Heart right ventricle (tissue), 16 donors: ENCODE results near the gene PTPRD. TPM values are rescaled to one million over a fixed set of nuclear protein-coding genes. Genes with fewer than 3 reads are reported as not detected.

Experiments
- ATAC-seq, 8 donors: fragments of 200-7000 bp; cut with Tn5 transposase; one replicate each; pipeline ENCODE4 v1.9.1; 2020; ENCODE audit warnings: mild to moderate bottlenecking in 8 of 8, moderate library complexity in 8 of 8, moderate number of reproducible peaks in 1 of 8
- DNase-seq, 2 donors: peaks; one replicate each; pipeline ENCODE4 v3.0.0-alpha.2; 2020
- H3K27ac ChIP-seq, 10 donors: fragments of 200-600 bp; sonication (generic) in 2 of 10; one replicate each; pipeline versions ENCODE4 v1.5.0 to v1.8.0; 2020 to 2022; ENCODE audit warnings: mild to moderate bottlenecking in 3 of 10
- H3K27me3 ChIP-seq, 7 donors: fragments of 200-600 bp; one replicate each; pipeline ENCODE4 v1.8.0; 2021 to 2022; ENCODE audit warnings: mild to moderate bottlenecking in 2 of 7
- H3K36me3 ChIP-seq, 9 donors: fragments of 200-600 bp; sonication (generic) in 1 of 9; one replicate each; pipeline versions ENCODE4 v1.5.0 to v1.8.0; 2020 to 2022; ENCODE audit warnings: mild to moderate bottlenecking in 2 of 9
- H3K4me1 ChIP-seq, 9 donors: fragments of 200-600 bp; sonication (generic) in 1 of 9; one replicate each; pipeline versions ENCODE4 v1.5.0 to v1.8.0; 2020 to 2022; ENCODE audit warnings: mild to moderate bottlenecking in 4 of 9
- H3K4me3 ChIP-seq, 10 donors: fragments of 200-600 bp; sonication (generic) in 2 of 10; one replicate each; pipeline versions ENCODE4 v1.5.0 to v1.8.0; 2020 to 2022; ENCODE audit warnings: mild to moderate bottlenecking in 7 of 10, moderate library complexity in 2 of 10
- H3K9me3 ChIP-seq, 11 donors: fragments of 200-600 bp in 10 of 11; sonication (generic) in 2 of 11; one replicate each; pipeline versions ENCODE4 v1.5.0 to v1.8.0; 2013 to 2022; ENCODE audit warnings: mild to moderate bottlenecking in 2 of 11, control low read depth in 1 of 11, moderate library complexity in 1 of 11
- WGBS, 2 donors: extraction: QIAGEN DNeasy Blood & Tissue Kit; methylation state at CpG; one replicate each; pipeline ENCODE4 v1.1.7; 2013; ENCODE audit warnings: inconsistent platforms in 1 of 2; 5-methylcytosine and 5-hydroxymethylcytosine counted together
- intact Hi-C, 10 donors: fragments of 100-400 bp; cut with DNase I; formaldehyde crosslinking; loops; one replicate each; pipeline versions ENCODE4 v1.11.1 to v1.14.2; 2022
- polyA plus RNA-seq, 2 donors: library from polyadenylated mRNA; stranded (reverse); fragments of 200-250 nt; gene quantifications; one replicate each; pipeline ENCODE4 v1.2.3, GENCODE V29; 2013
- total RNA-seq, 10 donors: library from RNA; stranded (reverse); fragmentation: NEBNext Ultra II Directional in 3 of 10; extraction: Animal tissue kit (Norgen Biotek cat#: 25700) in 3 of 10; gene quantifications; one replicate each; pipeline versions ENCODE4 v1.2.1 to v1.2.4, GENCODE V29; 2021 to 2023
- TF ChIP-seq, protein P1 (sequence below), 9 donors: fragments of 200-600 bp; sonication (generic) in 2 of 9; IDR thresholded peaks; one replicate each; pipeline versions ENCODE4 v1.5.0 to v1.8.0; 2021 to 2022; ENCODE audit warnings: antibody characterized with exemption in 9 of 9, mild to moderate bottlenecking in 5 of 9, moderate library complexity in 1 of 9
- donor health status: Arrhythmogenic right ventricular cardiomyopathy.
- donor health status: ischemic (EF 13 %, LVEDD 7.1; RV severe dilation, severe dysfunction).
- donor health status: healthy with polysubstance abuse.
- donor health status: DM: no; HTN: yes; CAD: no.
- donor health status: DM: no; HTN: no; CAD: no.
- donor health status: ischemic (EF 25% LVEDD 6.9; RV normal size, moderate dysfunction).
- donor health status: ischemic (EF 25% LVEDD 5.7; RV mildly dilated, moderate dysfunction).
- donor health status: healthy.
- donor health status: DM: yes; HTN: yes; CAD: no.
- donor health status: Ischemic cardiomyopathy.
- donor health status: ischemic (EF 35%, LVEDD 5.7; RV mildly dilated, moderate dysfunction).
- donor health status: nonischemic (EF 11% LVEDD 7.7; RV severe dilation, severe dysfunction).
- donor health status: DM: yes; HTN: yes; CAD: no.
- donor health status: PGD.
- donor health status: ischemic (EF 29% LVEDD 5.4; RV normal size, mild dysfunction).
- donor health status: nonischemic (EF 23%, LVEDD 6.1; RV moderate dilation, normal function).

Gene PTPRD
- total and polyA plus RNA-seq, 12 donors = 1.4 to 25.2 (median 13.0) TPM

- Histone ChIP-seq H3K36me3 (no peaks in the 10 kb centered on the region), H3K27me3 (no peaks in the 10 kb centered on the region), H3K9me3 (no peaks in the 10 kb centered on the region), H3K4me3 (no peak overlapping the region), H3K4me1 (peaks cover 0 to 18% (median 11%) of the 10 kb centered on the region in 9 donors), H3K27ac (no peak overlapping the region)
- no peak for DNase-seq
- ATAC-seq = no peak
- TF ChIP-seq, protein P1, sequence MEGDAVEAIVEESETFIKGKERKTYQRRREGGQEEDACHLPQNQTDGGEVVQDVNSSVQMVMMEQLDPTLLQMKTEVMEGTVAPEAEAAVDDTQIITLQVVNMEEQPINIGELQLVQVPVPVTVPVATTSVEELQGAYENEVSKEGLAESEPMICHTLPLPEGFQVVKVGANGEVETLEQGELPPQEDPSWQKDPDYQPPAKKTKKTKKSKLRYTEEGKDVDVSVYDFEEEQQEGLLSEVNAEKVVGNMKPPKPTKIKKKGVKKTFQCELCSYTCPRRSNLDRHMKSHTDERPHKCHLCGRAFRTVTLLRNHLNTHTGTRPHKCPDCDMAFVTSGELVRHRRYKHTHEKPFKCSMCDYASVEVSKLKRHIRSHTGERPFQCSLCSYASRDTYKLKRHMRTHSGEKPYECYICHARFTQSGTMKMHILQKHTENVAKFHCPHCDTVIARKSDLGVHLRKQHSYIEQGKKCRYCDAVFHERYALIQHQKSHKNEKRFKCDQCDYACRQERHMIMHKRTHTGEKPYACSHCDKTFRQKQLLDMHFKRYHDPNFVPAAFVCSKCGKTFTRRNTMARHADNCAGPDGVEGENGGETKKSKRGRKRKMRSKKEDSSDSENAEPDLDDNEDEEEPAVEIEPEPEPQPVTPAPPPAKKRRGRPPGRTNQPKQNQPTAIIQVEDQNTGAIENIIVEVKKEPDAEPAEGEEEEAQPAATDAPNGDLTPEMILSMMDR (IDR thresholded peaks at IDR 0.05) = no peak
- WGBS, 2 donors = 83 to 91% methylated on average over 6 of the region's 6 CpGs
- intact Hi-C loops = no loop called here
These were observed 1965.0 kb downstream of the PTPRD start for GRCh38 chr9:8647824-8648223.

DNA sequence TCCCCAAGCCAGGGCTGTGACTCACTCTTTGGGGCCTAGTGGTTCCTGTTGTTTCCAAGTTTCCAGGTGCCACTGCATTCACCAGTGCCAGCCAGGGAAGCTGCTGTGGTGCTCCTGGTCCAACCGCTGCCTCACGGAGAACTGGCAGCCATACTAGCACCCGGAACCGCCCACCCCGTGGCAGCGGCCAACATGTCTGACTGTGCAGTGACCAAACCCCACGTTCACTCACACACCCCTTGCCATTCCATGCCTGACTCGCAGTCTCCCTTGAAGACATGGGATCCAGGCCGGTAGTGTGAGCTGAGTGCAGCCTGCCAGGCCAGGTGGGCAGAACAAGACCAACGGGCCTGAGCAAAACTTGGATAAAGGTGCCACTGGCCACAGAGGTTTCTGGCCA is 1968.2 kb downstream of the PTPRD start:
- Histone ChIP-seq H3K27ac (no peak overlapping the region), H3K9me3 (no peaks in the 10 kb centered on the region), H3K36me3 (no peaks in the 10 kb centered on the region), H3K27me3 (no peaks in the 10 kb centered on the region), H3K4me1 (peaks cover 0 to 15% (median 0%) of the 10 kb centered on the region in 9 donors), H3K4me3 (no peak overlapping the region)
- WGBS, 2 donors = 92 to 95% methylated on average over 10 of the region's 10 CpGs
- intact Hi-C loops = no loop called here
- ATAC-seq (no peak), DNase-seq (no peak)
- TF ChIP-seq, protein P1 (IDR thresholded peaks at IDR 0.05) = no peak

- no peaks in the 10 kb centered on the region for H3K36me3 ChIP-seq
- no peak for DNase-seq
- no peak overlapping the region for H3K4me3 ChIP-seq
- intact Hi-C loops = no loop called here
- ATAC-seq = no peak
- H3K9me3 ChIP-seq = no peaks in the 10 kb centered on the region
- H3K27ac ChIP-seq = no peak overlapping the region
- H3K4me1 ChIP-seq = peaks cover 0 to 8% (median 0%) of the 10 kb centered on the region in 9 donors
- H3K27me3 ChIP-seq = no peaks in the 10 kb centered on the region
- WGBS, 2 donors = 87 to 89% methylated on average over 5 of the region's 5 CpGs
- TF ChIP-seq, protein P1 (IDR thresholded peaks at IDR 0.05) = no peak
These were observed 1968.9 kb downstream of the PTPRD start for GRCh38 chr9:8643896-8644295.

DNA sequence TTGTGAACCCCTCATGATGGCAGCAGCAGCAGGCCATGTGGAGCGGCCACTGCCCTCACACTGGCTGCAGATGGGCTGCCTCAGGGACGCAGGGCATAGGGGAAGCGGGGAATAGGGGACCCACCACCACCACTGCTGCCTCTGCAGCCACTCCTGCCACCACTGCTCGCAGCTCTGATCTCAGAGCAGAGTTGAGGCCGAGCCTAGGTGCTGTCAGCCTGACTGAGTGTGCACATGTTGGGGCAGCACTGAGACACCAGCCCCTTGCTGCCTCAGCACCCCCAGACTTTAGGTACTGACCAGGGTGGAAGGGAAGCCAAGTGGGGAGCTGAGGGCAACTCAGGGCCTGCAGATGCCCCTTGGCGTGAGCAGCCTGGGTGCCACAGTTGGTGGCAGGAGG is 1969.3 kb downstream of the PTPRD start:
- TF ChIP-seq, protein P1 (IDR thresholded peaks at IDR 0.05) = no peak

More for the DNA sequence above, 1969.3 kb downstream of the PTPRD start:
- WGBS, 2 donors = 86 to 97% methylated on average over 6 of the region's 6 CpGs
- H3K4me3 ChIP-seq = no peak overlapping the region
- no peak overlapping the region for H3K27ac ChIP-seq
- ATAC-seq = peak in 1 of 8 donors; percentile 25
- no peaks in the 10 kb centered on the region for H3K27me3 ChIP-seq
- no peaks in the 10 kb centered on the region for H3K9me3 ChIP-seq
- no peaks in the 10 kb centered on the region for H3K36me3 ChIP-seq
- DNase-seq = no peak
- peaks cover 0 to 4% (median 0%) of the 10 kb centered on the region in 9 donors for H3K4me1 ChIP-seq
- intact Hi-C loops = no loop called here
